Chondrocyte (in vitro differentiated cells): ENCODE measurements around the gene HCRT. TPM values are rescaled to one million over a fixed set of nuclear protein-coding genes. Genes with fewer than 3 reads are reported as not detected.

ENCODE experiments used
- DNase-seq: peaks from one replicate; pipeline ENCODE4 v3.0.0; 2021; ENCODE audit warnings: mixed read lengths, low spot score
- H3K27ac Mint-ChIP-seq: one replicate; pipeline ENCODE4 v1.8.0; 2021; ENCODE audit warnings: mild to moderate bottlenecking, moderate library complexity, mixed read lengths; ENCODE audit not compliant: unreplicated experiment
- H3K27me3 Mint-ChIP-seq: 2 replicates; pipeline ENCODE4 v1.8.0; 2021; ENCODE audit warnings: low read depth, mixed read lengths
- H3K36me3 Mint-ChIP-seq: 2 replicates; pipeline ENCODE4 v1.8.0; 2021; ENCODE audit warnings: low read depth, mixed read lengths
- H3K4me1 Mint-ChIP-seq: 2 replicates; pipeline ENCODE4 v1.8.0; 2021; ENCODE audit warnings: low read depth, mild to moderate bottlenecking, mixed read lengths
- H3K4me3 Mint-ChIP-seq: one replicate; pipeline ENCODE4 v1.8.0; 2021; ENCODE audit warnings: mild to moderate bottlenecking, moderate library complexity, mixed read lengths; ENCODE audit not compliant: unreplicated experiment
- H3K9me3 Mint-ChIP-seq: 2 replicates; pipeline ENCODE4 v1.8.0; 2021; ENCODE audit warnings: low read depth, mixed read lengths
- CTCF ChIP-seq: fragments of 200-600 bp; sonication (generic); IDR thresholded peaks from 2 replicates; pipeline ENCODE4 v1.5.0; 2021; ENCODE audit warnings: antibody characterized with exemption, mild to moderate bottlenecking, moderate library complexity
- total RNA-seq: library from RNA; stranded (reverse); gene quantifications from 3 replicates; pipeline ENCODE4 v1.2.1, GENCODE V29; 2021

HCRT gene
- total RNA-seq, 1 donor from 2014 or later: not detected

- Mint-ChIP-seq H3K4me3 (no peak overlapping the region), H3K27ac (no peak overlapping the region), H3K36me3 (peaks cover 26% of the 10 kb centered on the region), H3K9me3 (no peaks in the 10 kb centered on the region), H3K27me3 (no peaks in the 10 kb centered on the region), H3K4me1 (no peaks in the 10 kb centered on the region)
- no peak for TF ChIP-seq CTCF
- DNase-seq: no peak
These were observed 17.4 kb upstream of the HCRT start for GRCh38 chr17:42202696-42203095.

- Mint-ChIP-seq H3K4me1 (no peaks in the 10 kb centered on the region), H3K36me3 (peaks cover 26% of the 10 kb centered on the region), H3K27ac (no peak overlapping the region), H3K9me3 (no peaks in the 10 kb centered on the region), H3K27me3 (no peaks in the 10 kb centered on the region), H3K4me3 (no peak overlapping the region)
- DNase-seq: no peak
- TF ChIP-seq CTCF: no peak
These were observed 16.9 kb upstream of the HCRT start for GRCh38 chr17:42202159-42202558.

GRCh38 chr17:42201458-42201772 is 16.2 kb upstream of the HCRT start:
- TF ChIP-seq CTCF: no peak
- no peaks in the 10 kb centered on the region for H3K9me3 Mint-ChIP-seq
- H3K36me3 Mint-ChIP-seq: peaks cover 26% of the 10 kb centered on the region
- H3K4me1 Mint-ChIP-seq: no peaks in the 10 kb centered on the region
- H3K27me3 Mint-ChIP-seq: no peaks in the 10 kb centered on the region
- no peak for DNase-seq
- no peak overlapping the region for H3K27ac Mint-ChIP-seq
- H3K4me3 Mint-ChIP-seq: no peak overlapping the region

GRCh38 chr17:42200706-42201457 is 15.6 kb upstream of the HCRT start:
- no peaks in the 10 kb centered on the region for H3K9me3 Mint-ChIP-seq
- no peak overlapping the region for H3K27ac Mint-ChIP-seq
- H3K4me1 Mint-ChIP-seq: no peaks in the 10 kb centered on the region
- no peak for TF ChIP-seq CTCF
- H3K27me3 Mint-ChIP-seq: no peaks in the 10 kb centered on the region
- no peak overlapping the region for H3K4me3 Mint-ChIP-seq
- H3K36me3 Mint-ChIP-seq: peaks cover 24% of the 10 kb centered on the region
- DNase-seq: no peak

- no peak for DNase-seq
- H3K9me3 Mint-ChIP-seq: no peaks in the 10 kb centered on the region
These were observed 14.3 kb upstream of the HCRT start for GRCh38 chr17:42199416-42200011.

More at GRCh38 chr17:42199416-42200011, 14.3 kb upstream of the HCRT start:
- TF ChIP-seq CTCF: no peak
- H3K27ac Mint-ChIP-seq: no peak overlapping the region
- no peak overlapping the region for H3K4me3 Mint-ChIP-seq
- H3K4me1 Mint-ChIP-seq: peaks cover under 1% of the 10 kb centered on the region
- no peaks in the 10 kb centered on the region for H3K27me3 Mint-ChIP-seq
- peaks cover 20% of the 10 kb centered on the region for H3K36me3 Mint-ChIP-seq
